Upper lobe of left lung (tissue), 6 donors: ENCODE data around the gene AFAP1. TPM values are rescaled to one million over a fixed set of nuclear protein-coding genes. Genes with fewer than 3 reads are reported as not detected.
A peak's percentile ranks its signal among the peaks of the same experiment; 100 is the strongest.

Experiments
- ATAC-seq, 2 donors: fragments of 200-7000 bp; cut with Tn5 transposase; one replicate each; pipeline ENCODE4 v1.9.1; 2022; ENCODE audit warnings: mild to moderate bottlenecking in 2 of 2, moderate library complexity in 2 of 2; ENCODE audit not compliant: low FRiP score in 2 of 2
- DNase-seq, 2 donors: peaks; one replicate each; pipeline ENCODE4 v3.0.0-alpha.2; 2019 to 2020
- H3K27ac ChIP-seq, 4 donors: fragments of 200-600 bp; sonication (generic); one replicate each; pipeline ENCODE4 v1.5.1; 2016 to 2019
- H3K27me3 ChIP-seq, 4 donors: fragments of 200-600 bp; sonication (generic); one replicate each; pipeline ENCODE4 v1.5.1; 2017 to 2019
- H3K36me3 ChIP-seq, 4 donors: fragments of 200-600 bp; sonication (generic); one replicate each; pipeline ENCODE4 v1.5.1; 2016 to 2019
- H3K4me1 ChIP-seq, 4 donors: fragments of 200-600 bp; sonication (generic); one replicate each; pipeline ENCODE4 v1.5.1; 2018 to 2019
- H3K4me3 ChIP-seq, 4 donors: fragments of 200-600 bp; sonication (generic); one replicate each; pipeline ENCODE4 v1.5.1; 2017 to 2019; ENCODE audit warnings: mild to moderate bottlenecking in 2 of 4, moderate library complexity in 1 of 4
- H3K9me3 ChIP-seq, 4 donors: fragments of 200-600 bp; sonication (generic); one replicate each; pipeline ENCODE4 v1.5.1; 2018 to 2019
- EP300 ChIP-seq, 4 donors: sonication (generic); formaldehyde crosslinking; IDR thresholded peaks; one replicate each; pipeline ENCODE4 v1.5.1; 2017; ENCODE audit warnings: antibody characterized with exemption in 4 of 4, control low read depth in 2 of 4
- POLR2A ChIP-seq, 4 donors: fragments of 450-650 bp; IDR thresholded peaks; one replicate each; pipeline ENCODE4 v1.5.1; 2016 to 2017; ENCODE audit warnings: antibody characterized with exemption in 4 of 4, mild to moderate bottlenecking in 2 of 4
- POLR2AphosphoS5 ChIP-seq, 2 donors: sonication (generic); formaldehyde crosslinking; IDR thresholded peaks; one replicate each; pipeline ENCODE4 v1.5.1; 2017; ENCODE audit warnings: antibody characterized with exemption in 2 of 2
- WGBS, 2 donors: methylation state at CpG; one replicate each; pipeline ENCODE4 v1.1.5; 2017 to 2018; 5-methylcytosine and 5-hydroxymethylcytosine counted together
- total RNA-seq, 6 donors: library from RNA; depleted of rRNA in 4 of 6; stranded (reverse); fragments of >200 nt in 4 of 6; gene quantifications; one replicate each; pipeline versions ENCODE4 v1.1.0 to v1.2.1, GENCODE V29; 2016 to 2021
- TF ChIP-seq, protein P1 (sequence below), 6 experiments: fragments of 450-650 bp in 4 of 6; fragments of 200-600 bp in 2 of 6; sonication (generic) in 2 of 6; IDR thresholded peaks; one replicate each; pipeline ENCODE4 v1.5.1; 2016 to 2019; ENCODE audit warnings: antibody characterized with exemption in 6 of 6
- donor health status: DM: no; HTN: no; CAD: no; lungs with moderate emphysema.
- donor health status: DM: no; HTN: yes; CAD: no; lungs with severe emphysema.

AFAP1 gene
- total RNA-seq, 6 donors from 2014 or later: 10.9 to 26.7 (median 19.2) TPM

DNA sequence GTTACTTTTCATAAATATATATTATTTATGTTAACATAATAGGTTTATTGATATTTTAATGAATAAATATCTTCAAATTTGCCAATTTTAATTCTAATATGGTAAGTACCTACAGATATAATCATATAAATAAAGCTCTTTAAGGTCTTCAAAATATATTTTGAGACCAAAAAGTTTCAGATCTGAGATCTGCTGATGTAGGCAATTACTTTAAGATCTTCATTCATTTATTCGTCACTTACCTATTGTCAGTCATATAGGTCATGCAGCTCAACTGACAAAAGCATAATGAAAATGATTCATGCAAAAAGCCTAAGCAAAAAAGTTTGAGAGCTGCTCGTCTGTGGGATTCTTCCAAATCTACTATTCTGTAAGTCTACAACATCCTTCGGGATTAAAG lies 64.8 kb downstream of the AFAP1 start:
- no peak for ATAC-seq

DNA sequence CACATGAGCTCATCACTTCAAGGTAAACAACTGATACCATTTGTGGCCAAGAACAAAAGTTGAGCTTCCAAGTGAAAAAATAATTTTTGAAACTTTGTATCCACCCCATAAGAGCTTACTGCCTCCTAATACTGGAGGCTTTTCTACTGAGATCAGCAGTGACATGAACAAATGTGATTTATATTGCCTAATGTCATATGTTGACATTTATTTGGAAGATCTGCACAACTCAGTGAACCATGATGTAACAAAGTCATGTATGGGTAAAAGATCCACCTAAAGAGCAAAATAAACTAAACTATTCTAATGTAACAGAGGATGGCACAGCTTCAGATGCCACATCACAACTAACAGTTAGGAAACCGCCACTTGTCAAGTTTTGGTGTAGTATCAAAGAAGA lies 65.8 kb downstream of the AFAP1 start:
- Histone ChIP-seq H3K27ac (no peak overlapping the region), H3K27me3 (no peaks in the 10 kb centered on the region), H3K4me3 (no peak overlapping the region), H3K36me3 (peaks cover 0 to 5% (median 0%) of the 10 kb centered on the region in 4 donors), H3K4me1 (peaks cover 0 to 13% (median 3%) of the 10 kb centered on the region in 4 donors), H3K9me3 (no peaks in the 10 kb centered on the region)
- DNase-seq (no peak), ATAC-seq (no peak)
- TF ChIP-seq EP300 (IDR thresholded peaks at IDR 0.05): no peak
- no peak for TF ChIP-seq POLR2A (IDR thresholded peaks at IDR 0.05)
- no peak for TF ChIP-seq POLR2AphosphoS5 (IDR thresholded peaks at IDR 0.05)
- TF ChIP-seq, protein P1, sequence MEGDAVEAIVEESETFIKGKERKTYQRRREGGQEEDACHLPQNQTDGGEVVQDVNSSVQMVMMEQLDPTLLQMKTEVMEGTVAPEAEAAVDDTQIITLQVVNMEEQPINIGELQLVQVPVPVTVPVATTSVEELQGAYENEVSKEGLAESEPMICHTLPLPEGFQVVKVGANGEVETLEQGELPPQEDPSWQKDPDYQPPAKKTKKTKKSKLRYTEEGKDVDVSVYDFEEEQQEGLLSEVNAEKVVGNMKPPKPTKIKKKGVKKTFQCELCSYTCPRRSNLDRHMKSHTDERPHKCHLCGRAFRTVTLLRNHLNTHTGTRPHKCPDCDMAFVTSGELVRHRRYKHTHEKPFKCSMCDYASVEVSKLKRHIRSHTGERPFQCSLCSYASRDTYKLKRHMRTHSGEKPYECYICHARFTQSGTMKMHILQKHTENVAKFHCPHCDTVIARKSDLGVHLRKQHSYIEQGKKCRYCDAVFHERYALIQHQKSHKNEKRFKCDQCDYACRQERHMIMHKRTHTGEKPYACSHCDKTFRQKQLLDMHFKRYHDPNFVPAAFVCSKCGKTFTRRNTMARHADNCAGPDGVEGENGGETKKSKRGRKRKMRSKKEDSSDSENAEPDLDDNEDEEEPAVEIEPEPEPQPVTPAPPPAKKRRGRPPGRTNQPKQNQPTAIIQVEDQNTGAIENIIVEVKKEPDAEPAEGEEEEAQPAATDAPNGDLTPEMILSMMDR (IDR thresholded peaks at IDR 0.05): no peak
- WGBS, 2 donors: 93 to 97% methylated on average over 1 of the region's 1 CpG

More for the DNA sequence above, 64.8 kb downstream of the AFAP1 start:
- Histone ChIP-seq H3K36me3 (peaks cover 0 to 5% (median 0%) of the 10 kb centered on the region in 4 donors), H3K9me3 (no peaks in the 10 kb centered on the region), H3K4me1 (peaks cover 0 to 13% (median 4%) of the 10 kb centered on the region in 4 donors), H3K27ac (no peak overlapping the region), H3K27me3 (no peaks in the 10 kb centered on the region), H3K4me3 (no peak overlapping the region)
- DNase-seq: no peak
- 93 to 95% methylated on average over 3 of the region's 3 CpGs for WGBS, 2 donors
- TF ChIP-seq, protein P1 (IDR thresholded peaks at IDR 0.05): no peak
- TF ChIP-seq POLR2AphosphoS5 (IDR thresholded peaks at IDR 0.05) (no peak), EP300 (IDR thresholded peaks at IDR 0.05) (no peak), POLR2A (IDR thresholded peaks at IDR 0.05) (no peak)

DNA sequence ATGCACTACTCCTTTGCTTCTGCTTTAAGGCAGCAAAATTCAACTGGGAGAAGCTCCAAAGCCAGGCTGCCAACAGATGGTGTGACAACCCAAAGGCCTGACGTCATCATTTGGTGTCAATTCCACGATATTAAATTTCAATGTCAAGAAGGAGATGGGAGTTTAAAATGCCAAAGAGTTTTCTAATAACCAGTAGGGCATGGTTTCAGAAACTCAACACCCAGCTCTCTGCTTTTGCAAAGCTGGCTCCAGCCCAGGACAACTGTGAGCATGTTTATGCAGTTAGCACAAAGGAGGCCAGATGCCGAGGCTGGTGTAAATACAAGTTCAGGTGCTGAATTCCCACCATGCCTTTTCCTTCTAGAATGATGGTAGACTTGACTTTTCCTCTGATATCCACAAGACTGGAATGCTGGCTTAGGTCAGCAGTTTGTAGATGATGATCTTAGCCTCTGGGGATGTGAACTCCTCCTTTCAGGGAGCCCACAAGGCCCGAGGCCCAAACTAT lies 67.3 kb downstream of the AFAP1 start:
- Histone ChIP-seq H3K4me3 (no peak overlapping the region), H3K27ac (no peak overlapping the region), H3K4me1 (peaks cover 0 to 6% (median 2%) of the 10 kb centered on the region in 4 donors), H3K27me3 (no peaks in the 10 kb centered on the region), H3K36me3 (peaks cover 0 to 8% (median 4%) of the 10 kb centered on the region in 4 donors), H3K9me3 (no peaks in the 10 kb centered on the region)
- 62% methylated on average over 4 of the region's 4 CpGs for WGBS, 2 donors
- ATAC-seq (peak in 1 of 2 donors; percentile 45), DNase-seq (no peak)
- TF ChIP-seq, protein P1 (IDR thresholded peaks at IDR 0.05): no peak
- no peak for TF ChIP-seq EP300 (IDR thresholded peaks at IDR 0.05)
- no peak for TF ChIP-seq POLR2A (IDR thresholded peaks at IDR 0.05)
- TF ChIP-seq POLR2AphosphoS5 (IDR thresholded peaks at IDR 0.05): no peak

DNA sequence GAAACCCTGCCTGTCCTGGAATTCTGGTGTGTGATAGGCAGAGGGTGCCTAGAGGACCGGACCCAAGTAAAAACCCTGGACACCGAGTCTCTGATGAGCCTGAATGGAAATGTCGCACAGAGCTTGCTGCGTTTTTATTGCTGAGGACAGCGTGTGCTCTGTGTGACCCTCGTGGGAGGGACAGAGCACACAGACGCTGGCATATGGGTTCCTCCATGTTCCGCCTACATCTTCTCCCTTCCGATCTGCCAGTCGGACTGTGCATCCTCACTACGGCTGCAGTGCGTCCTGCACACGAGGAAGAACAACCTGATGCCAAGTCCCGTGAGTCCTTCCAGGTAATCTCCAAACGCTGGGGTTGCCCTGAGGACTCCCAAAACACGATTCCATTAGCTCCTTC lies 68.3 kb downstream of the AFAP1 start:
- Histone ChIP-seq H3K27ac (no peak overlapping the region), H3K36me3 (peaks cover 0 to 9% (median 4%) of the 10 kb centered on the region in 4 donors), H3K9me3 (no peaks in the 10 kb centered on the region), H3K4me3 (no peak overlapping the region), H3K27me3 (no peaks in the 10 kb centered on the region), H3K4me1 (no peaks in the 10 kb centered on the region)
- WGBS, 2 donors: 95 to 96% methylated on average over 16 of the region's 16 CpGs
- DNase-seq (no peak), ATAC-seq (no peak)
- no peak for TF ChIP-seq POLR2A (IDR thresholded peaks at IDR 0.05)
- TF ChIP-seq EP300 (IDR thresholded peaks at IDR 0.05): no peak
- TF ChIP-seq POLR2AphosphoS5 (IDR thresholded peaks at IDR 0.05): no peak
- TF ChIP-seq, protein P1 (IDR thresholded peaks at IDR 0.05): no peak

DNA sequence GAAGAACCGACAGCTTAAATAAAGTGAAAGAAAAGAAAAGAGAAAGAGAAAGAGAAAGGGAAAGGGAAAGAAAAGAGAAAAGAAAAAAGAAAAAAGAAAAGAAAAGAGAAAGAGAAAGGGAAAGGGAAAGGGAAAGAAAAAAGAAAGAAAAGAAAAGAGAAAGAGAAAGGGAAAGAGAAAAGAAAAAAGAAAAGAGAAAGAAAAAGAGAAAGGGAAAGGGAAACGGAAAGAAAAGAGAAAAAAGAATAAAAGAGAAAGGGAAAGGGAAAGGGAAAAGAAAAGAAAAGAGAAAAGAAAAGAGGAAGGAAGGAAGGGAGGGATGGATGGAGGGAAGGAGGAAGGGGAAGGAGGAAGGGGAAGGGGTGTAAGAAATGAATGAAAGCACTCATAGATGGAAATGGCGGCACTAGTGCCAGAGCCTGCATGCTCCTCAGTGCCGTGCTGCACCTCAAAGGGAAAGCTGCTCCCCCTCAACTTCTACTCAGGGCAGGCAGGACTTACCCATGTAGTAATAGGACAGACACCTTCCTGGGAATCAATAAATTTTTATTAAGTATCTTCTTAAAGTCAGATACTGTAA lies 70.7 kb downstream of the AFAP1 start:
- Histone ChIP-seq H3K4me1 (no peaks in the 10 kb centered on the region), H3K4me3 (no peak overlapping the region), H3K27me3 (no peaks in the 10 kb centered on the region), H3K27ac (no peak overlapping the region), H3K9me3 (no peaks in the 10 kb centered on the region), H3K36me3 (peaks cover 0 to 9% (median 4%) of the 10 kb centered on the region in 4 donors)
- WGBS, 2 donors: 93 to 94% methylated on average over 4 of the region's 4 CpGs
- ATAC-seq (no peak), DNase-seq (no peak)
- TF ChIP-seq, protein P1 (IDR thresholded peaks at IDR 0.05): no peak
- no peak for TF ChIP-seq POLR2AphosphoS5 (IDR thresholded peaks at IDR 0.05)
- no peak for TF ChIP-seq POLR2A (IDR thresholded peaks at IDR 0.05)
- no peak for TF ChIP-seq EP300 (IDR thresholded peaks at IDR 0.05)
